ENCODE results near the gene SHC3.

SHC3 gene

GRCh38 chr9:89095761-89096528 is 82.7 kb downstream of the SHC3 start:
- TF ChIP-seq, protein P1, sequence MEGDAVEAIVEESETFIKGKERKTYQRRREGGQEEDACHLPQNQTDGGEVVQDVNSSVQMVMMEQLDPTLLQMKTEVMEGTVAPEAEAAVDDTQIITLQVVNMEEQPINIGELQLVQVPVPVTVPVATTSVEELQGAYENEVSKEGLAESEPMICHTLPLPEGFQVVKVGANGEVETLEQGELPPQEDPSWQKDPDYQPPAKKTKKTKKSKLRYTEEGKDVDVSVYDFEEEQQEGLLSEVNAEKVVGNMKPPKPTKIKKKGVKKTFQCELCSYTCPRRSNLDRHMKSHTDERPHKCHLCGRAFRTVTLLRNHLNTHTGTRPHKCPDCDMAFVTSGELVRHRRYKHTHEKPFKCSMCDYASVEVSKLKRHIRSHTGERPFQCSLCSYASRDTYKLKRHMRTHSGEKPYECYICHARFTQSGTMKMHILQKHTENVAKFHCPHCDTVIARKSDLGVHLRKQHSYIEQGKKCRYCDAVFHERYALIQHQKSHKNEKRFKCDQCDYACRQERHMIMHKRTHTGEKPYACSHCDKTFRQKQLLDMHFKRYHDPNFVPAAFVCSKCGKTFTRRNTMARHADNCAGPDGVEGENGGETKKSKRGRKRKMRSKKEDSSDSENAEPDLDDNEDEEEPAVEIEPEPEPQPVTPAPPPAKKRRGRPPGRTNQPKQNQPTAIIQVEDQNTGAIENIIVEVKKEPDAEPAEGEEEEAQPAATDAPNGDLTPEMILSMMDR (IDR thresholded peaks at IDR 0.05; ENCODE audit: low read depth, low read length, missing control alignments) = no peak
- no peak for DNase-seq (ENCODE audit: low read depth)
- H3K4me3 ChIP-seq (ENCODE audit: low read depth, low read length) = no peak overlapping the region
- in situ Hi-C loops (cut with HindIII; ENCODE audit: low sequenced_read_pairs) = no loop called here

GRCh38 chr9:89093201-89093975 is 85.2 kb downstream of the SHC3 start:
- TF ChIP-seq, protein P1 (IDR thresholded peaks at IDR 0.05; ENCODE audit: low read depth, low read length, missing control alignments) = no peak
- in situ Hi-C loops (cut with HindIII; ENCODE audit: low sequenced_read_pairs) = no loop called here
- DNase-seq (ENCODE audit: low read depth) = no peak

DNA sequence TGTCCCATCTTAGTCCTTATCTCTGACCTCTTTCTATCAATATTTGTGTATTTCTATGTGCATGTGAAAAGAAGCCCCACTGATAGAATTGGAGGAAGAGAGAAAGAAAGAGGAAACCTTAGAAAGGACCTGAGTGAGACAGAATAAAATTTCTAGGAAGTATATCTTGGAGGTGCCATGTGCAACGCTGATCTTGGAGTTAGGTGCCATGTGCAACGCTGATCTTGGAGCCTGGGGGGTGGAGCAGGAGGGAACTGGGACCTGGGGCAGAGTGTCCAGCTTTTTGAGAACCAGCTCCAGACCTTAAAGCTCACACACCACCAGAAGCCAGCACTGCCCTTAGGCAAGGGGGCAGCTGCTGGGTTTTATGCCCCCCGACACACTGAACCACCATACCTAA is 89.4 kb downstream of the SHC3 start:
- DNase-seq (ENCODE audit: low read depth) = no peak
- TF ChIP-seq, protein P1 (IDR thresholded peaks at IDR 0.05; ENCODE audit: low read depth, low read length, missing control alignments) = no peak
- in situ Hi-C loops (cut with HindIII; ENCODE audit: low sequenced_read_pairs) = no loop called here

More at GRCh38 chr9:89093201-89093975, 85.2 kb downstream of the SHC3 start:
- no peak overlapping the region for H3K4me3 ChIP-seq (ENCODE audit: low read depth, low read length)

GRCh38 chr9:89083626-89084025 is 95.0 kb downstream of the SHC3 start:
- no peak for DNase-seq (ENCODE audit: low read depth)
- in situ Hi-C loops (cut with HindIII; ENCODE audit: low sequenced_read_pairs) = no loop called here
- TF ChIP-seq, protein P1 (IDR thresholded peaks at IDR 0.05; ENCODE audit: low read depth, low read length, missing control alignments) = no peak
- H3K4me3 ChIP-seq (ENCODE audit: low read depth, low read length) = no peak overlapping the region

More for the DNA sequence above, 89.4 kb downstream of the SHC3 start:
- H3K4me3 ChIP-seq (ENCODE audit: low read depth, low read length) = no peak overlapping the region

DNA sequence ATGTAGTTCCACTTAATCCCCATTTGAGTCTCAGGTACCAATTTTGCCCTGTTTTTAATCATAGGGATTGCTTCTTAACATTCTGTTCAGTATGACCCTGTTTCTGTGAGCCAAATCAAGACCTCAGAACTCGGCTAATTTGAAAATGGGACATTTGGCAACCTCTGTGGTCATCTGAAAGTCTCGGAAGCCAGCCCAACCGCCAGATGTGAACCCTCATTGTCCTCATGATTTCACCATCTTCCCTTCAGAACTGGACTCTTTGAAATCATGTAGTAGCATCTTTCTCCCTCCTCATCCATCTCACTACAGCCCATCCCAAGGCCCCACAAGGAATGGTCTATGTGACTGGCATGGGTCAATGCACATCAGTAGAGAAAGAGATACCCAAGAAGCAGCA is 98.4 kb downstream of the SHC3 start:
- TF ChIP-seq, protein P1 (IDR thresholded peaks at IDR 0.05; ENCODE audit: low read depth, low read length, missing control alignments) = no peak
- in situ Hi-C loops (cut with HindIII; ENCODE audit: low sequenced_read_pairs) = no loop called here
- H3K4me3 ChIP-seq (ENCODE audit: low read depth, low read length) = no peak overlapping the region
- no peak for DNase-seq (ENCODE audit: low read depth)

DNA sequence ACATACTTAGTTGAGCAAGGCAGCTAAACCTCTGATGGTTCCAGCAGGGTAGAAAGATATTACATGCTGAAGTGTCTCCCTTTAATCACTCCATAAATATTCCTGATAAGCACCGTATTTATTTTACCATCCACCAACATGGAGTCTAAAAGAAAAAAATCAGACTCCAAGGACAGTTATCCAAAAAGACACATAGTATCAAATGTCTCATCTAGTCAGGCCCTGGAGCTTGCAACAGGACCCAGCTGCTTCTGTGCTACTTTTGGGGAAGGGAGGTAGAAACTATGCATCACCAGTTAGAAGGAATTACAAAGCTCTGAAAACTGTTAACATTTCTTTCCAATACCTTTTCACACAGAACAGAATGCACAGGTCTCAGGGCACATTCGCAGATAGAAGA is 99.2 kb downstream of the SHC3 start:
- no peak overlapping the region for H3K4me3 ChIP-seq (ENCODE audit: low read depth, low read length)
- no peak for DNase-seq (ENCODE audit: low read depth)
- TF ChIP-seq, protein P1 (IDR thresholded peaks at IDR 0.05; ENCODE audit: low read depth, low read length, missing control alignments) = no peak
- in situ Hi-C loops (cut with HindIII; ENCODE audit: low sequenced_read_pairs) = no loop called here

Data from astrocyte of the cerebellum (primary cell).